Measurements from ENCODE around the gene NTN3.

DNA sequence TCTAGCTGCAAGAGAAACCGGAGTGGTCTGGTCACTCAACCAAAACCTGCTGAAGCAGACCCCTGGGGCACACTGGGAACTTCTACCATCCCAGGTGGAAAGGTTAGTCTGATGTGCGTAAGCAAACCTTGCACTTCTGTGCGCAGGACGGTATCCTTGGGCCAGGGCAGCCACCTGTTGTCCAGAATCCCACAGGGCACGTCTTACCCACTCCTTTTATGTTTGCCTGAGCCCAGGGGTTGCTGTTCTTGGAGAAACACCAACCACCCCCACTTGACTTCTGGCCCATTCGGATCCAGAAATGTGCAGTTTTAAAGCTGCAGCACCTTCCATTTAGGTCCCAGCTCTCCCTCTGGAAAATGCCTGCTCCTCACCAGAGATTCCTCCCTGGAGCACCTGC lies 22.5 kb downstream of the NTN3 start:
- TF ChIP-seq, protein P1, sequence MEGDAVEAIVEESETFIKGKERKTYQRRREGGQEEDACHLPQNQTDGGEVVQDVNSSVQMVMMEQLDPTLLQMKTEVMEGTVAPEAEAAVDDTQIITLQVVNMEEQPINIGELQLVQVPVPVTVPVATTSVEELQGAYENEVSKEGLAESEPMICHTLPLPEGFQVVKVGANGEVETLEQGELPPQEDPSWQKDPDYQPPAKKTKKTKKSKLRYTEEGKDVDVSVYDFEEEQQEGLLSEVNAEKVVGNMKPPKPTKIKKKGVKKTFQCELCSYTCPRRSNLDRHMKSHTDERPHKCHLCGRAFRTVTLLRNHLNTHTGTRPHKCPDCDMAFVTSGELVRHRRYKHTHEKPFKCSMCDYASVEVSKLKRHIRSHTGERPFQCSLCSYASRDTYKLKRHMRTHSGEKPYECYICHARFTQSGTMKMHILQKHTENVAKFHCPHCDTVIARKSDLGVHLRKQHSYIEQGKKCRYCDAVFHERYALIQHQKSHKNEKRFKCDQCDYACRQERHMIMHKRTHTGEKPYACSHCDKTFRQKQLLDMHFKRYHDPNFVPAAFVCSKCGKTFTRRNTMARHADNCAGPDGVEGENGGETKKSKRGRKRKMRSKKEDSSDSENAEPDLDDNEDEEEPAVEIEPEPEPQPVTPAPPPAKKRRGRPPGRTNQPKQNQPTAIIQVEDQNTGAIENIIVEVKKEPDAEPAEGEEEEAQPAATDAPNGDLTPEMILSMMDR (conservative IDR thresholded peaks at IDR 0.05; ENCODE audit: low read length): no peak
- TF ChIP-seq EZH2phosphoT487 (IDR thresholded peaks at IDR 0.05; ENCODE audit: borderline replicate concordance): no peak

All from Loucy (cell line).